A549 (cell line): ENCODE results near the gene CMIP.

ENCODE experiments used
- EP300 ChIP-seq, 2 experiments: fragments of >200 bp; sonication (Bioruptor Twin); formaldehyde crosslinking; IDR thresholded peaks; 2 replicates in 1 of 2; 3 replicates in 1 of 2; pipeline ENCODE4 v1.6.1; 2016 to 2017
- HOXB13 ChIP-seq: fragments of 250-450 bp; sonication (Bioruptor Pico); IDR thresholded peaks from 2 replicates; pipeline ENCODE4 v1.5.0; 2020; ENCODE audit warnings: low read depth, mild to moderate bottlenecking, moderate library complexity
- JUN ChIP-seq, 2 experiments: fragments of >200 bp; sonication (Bioruptor Twin); formaldehyde crosslinking; IDR thresholded peaks; 2 replicates in 1 of 2; 3 replicates in 1 of 2; pipeline ENCODE4 v1.6.1; 2016 to 2017
- MYC ChIP-seq: IDR thresholded peaks from 2 replicates; pipeline ENCODE4 v1.6.1; 2012; ENCODE audit warnings: mild to moderate bottlenecking, inconsistent platforms, low read length, improper control_type of control experiment, borderline replicate concordance
- POLR2A ChIP-seq: IDR thresholded peaks from 2 replicates; pipeline ENCODE4 v1.6.1; 2012; ENCODE audit warnings: mild to moderate bottlenecking, low read length
- RFX5 ChIP-seq: fragments of 450-650 bp; IDR thresholded peaks from 2 replicates; pipeline ENCODE4 v1.7.1; 2014; ENCODE audit warnings: antibody characterized with exemption, mild to moderate bottlenecking, moderate library complexity
- SMC3 ChIP-seq: fragments of >200 bp; sonication (Bioruptor Twin); formaldehyde crosslinking; IDR thresholded peaks from 3 replicates; pipeline ENCODE4 v1.6.1; 2018; ENCODE audit warnings: inconsistent platforms
- ZC3H11A ChIP-seq: fragments of 450-650 bp; IDR thresholded peaks from 2 replicates; pipeline ENCODE4 v1.6.1; 2014; ENCODE audit warnings: antibody characterized with exemption, mild to moderate bottlenecking
- TF ChIP-seq, protein P1 (sequence below): fragments of >200 bp; sonication (Bioruptor Twin); formaldehyde crosslinking; IDR thresholded peaks from 3 replicates; pipeline ENCODE4 v1.5.1; 2016
- TF ChIP-seq, protein P2 (sequence below): fragments of 200-600 bp; sonication (generic); IDR thresholded peaks from 2 replicates; pipeline ENCODE4 v1.6.1; 2016; ENCODE audit warnings: antibody characterized with exemption, mild to moderate bottlenecking, moderate library complexity
- TF ChIP-seq, protein P3 (sequence below): fragments of >200 bp; sonication (Bioruptor Twin); formaldehyde crosslinking; IDR thresholded peaks from 2 replicates; pipeline ENCODE4 v1.6.1; 2016
- TF ChIP-seq, protein P4 (sequence below): fragments of 250-450 bp; sonication (Bioruptor Pico); IDR thresholded peaks from 2 replicates; pipeline ENCODE4 v1.5.0; 2021; ENCODE audit warnings: mild to moderate bottlenecking, moderate library complexity, borderline replicate concordance

DNA sequence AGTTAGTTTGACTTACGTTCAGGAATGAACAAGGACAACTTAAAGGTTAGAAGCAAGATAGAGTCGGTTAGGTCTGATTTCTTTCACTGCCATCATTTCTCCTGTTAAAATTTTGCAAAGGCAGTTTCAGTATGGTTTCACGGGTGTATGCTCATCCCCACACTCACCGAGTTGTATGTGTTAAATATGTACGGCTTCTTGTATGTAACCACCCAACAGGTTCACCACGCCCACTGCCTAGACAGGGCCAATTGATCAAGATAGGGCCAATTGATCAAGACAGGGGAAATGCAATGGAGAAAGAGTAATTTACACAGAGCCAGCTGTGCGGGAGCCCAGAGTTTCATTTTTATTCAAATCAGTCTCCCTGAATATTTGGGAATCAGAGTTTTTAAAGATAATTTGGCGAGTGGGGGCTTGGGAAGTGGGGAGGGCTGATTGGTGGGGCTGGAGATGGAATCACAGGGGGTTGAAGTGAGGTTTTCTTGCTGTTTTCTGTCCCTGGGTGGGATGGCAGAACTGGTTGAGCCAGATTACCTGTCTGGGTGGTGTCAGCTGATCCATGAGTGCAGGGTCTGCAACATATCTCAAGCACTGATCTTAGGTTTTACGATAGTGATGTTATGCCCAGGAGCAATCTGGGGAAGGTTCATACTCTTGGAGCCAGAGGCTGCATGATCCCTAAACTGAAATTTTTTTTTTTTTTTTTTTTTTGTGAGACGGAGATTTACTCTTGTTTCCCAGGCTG lies 272.0 kb downstream of the CMIP start:
- TF ChIP-seq, protein P1, sequence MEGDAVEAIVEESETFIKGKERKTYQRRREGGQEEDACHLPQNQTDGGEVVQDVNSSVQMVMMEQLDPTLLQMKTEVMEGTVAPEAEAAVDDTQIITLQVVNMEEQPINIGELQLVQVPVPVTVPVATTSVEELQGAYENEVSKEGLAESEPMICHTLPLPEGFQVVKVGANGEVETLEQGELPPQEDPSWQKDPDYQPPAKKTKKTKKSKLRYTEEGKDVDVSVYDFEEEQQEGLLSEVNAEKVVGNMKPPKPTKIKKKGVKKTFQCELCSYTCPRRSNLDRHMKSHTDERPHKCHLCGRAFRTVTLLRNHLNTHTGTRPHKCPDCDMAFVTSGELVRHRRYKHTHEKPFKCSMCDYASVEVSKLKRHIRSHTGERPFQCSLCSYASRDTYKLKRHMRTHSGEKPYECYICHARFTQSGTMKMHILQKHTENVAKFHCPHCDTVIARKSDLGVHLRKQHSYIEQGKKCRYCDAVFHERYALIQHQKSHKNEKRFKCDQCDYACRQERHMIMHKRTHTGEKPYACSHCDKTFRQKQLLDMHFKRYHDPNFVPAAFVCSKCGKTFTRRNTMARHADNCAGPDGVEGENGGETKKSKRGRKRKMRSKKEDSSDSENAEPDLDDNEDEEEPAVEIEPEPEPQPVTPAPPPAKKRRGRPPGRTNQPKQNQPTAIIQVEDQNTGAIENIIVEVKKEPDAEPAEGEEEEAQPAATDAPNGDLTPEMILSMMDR: no peak
- TF ChIP-seq POLR2A (no peak), RFX5 (no peak), MYC (no peak), HOXB13 (CRISPR knock-in tag) (no peak), SMC3 (no peak), ZC3H11A (no peak), EP300 (IDR thresholded peaks at IDR 0.05) (no peak), JUN (IDR thresholded peaks at IDR 0.05) (no peak)
- TF ChIP-seq, protein P2, sequence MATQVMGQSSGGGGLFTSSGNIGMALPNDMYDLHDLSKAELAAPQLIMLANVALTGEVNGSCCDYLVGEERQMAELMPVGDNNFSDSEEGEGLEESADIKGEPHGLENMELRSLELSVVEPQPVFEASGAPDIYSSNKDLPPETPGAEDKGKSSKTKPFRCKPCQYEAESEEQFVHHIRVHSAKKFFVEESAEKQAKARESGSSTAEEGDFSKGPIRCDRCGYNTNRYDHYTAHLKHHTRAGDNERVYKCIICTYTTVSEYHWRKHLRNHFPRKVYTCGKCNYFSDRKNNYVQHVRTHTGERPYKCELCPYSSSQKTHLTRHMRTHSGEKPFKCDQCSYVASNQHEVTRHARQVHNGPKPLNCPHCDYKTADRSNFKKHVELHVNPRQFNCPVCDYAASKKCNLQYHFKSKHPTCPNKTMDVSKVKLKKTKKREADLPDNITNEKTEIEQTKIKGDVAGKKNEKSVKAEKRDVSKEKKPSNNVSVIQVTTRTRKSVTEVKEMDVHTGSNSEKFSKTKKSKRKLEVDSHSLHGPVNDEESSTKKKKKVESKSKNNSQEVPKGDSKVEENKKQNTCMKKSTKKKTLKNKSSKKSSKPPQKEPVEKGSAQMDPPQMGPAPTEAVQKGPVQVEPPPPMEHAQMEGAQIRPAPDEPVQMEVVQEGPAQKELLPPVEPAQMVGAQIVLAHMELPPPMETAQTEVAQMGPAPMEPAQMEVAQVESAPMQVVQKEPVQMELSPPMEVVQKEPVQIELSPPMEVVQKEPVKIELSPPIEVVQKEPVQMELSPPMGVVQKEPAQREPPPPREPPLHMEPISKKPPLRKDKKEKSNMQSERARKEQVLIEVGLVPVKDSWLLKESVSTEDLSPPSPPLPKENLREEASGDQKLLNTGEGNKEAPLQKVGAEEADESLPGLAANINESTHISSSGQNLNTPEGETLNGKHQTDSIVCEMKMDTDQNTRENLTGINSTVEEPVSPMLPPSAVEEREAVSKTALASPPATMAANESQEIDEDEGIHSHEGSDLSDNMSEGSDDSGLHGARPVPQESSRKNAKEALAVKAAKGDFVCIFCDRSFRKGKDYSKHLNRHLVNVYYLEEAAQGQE: no peak
- TF ChIP-seq, protein P3, sequence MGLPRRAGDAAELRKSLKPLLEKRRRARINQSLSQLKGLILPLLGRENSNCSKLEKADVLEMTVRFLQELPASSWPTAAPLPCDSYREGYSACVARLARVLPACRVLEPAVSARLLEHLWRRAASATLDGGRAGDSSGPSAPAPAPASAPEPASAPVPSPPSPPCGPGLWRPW: no peak
- TF ChIP-seq, protein P4, sequence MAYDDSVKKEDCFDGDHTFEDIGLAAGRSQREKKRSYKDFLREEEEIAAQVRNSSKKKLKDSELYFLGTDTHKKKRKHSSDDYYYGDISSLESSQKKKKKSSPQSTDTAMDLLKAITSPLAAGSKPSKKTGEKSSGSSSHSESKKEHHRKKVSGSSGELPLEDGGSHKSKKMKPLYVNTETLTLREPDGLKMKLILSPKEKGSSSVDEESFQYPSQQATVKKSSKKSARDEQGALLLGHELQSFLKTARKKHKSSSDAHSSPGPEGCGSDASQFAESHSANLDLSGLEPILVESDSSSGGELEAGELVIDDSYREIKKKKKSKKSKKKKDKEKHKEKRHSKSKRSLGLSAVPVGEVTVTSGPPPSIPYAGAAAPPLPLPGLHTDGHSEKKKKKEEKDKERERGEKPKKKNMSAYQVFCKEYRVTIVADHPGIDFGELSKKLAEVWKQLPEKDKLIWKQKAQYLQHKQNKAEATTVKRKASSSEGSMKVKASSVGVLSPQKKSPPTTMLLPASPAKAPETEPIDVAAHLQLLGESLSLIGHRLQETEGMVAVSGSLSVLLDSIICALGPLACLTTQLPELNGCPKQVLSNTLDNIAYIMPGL (CRISPR knock-in tag): no peak
